ENCODE data around the gene TYK2.
A peak's percentile ranks its signal among the peaks of the same experiment; 100 is the strongest.

TYK2 gene

GRCh38 chr19:10309423-10309822, 70.9 kb downstream of the TYK2 start, which contains the start of gene ZGLP1:
Gene ZGLP1 (minus strand): TSS chr19:10309815.
- DNase-seq (ENCODE audit: low spot score) = no peak

- no peak for DNase-seq (ENCODE audit: low spot score)
These were observed 74.0 kb downstream of the TYK2 start for GRCh38 chr19:10306327-10306726.

GRCh38 chr19:10305139-10305806, 75.1 kb downstream of the TYK2 start:
- DNase-seq (ENCODE audit: low spot score) = peak; percentile 50

Measured in AG08395 (cell line).